ENCODE data around the gene SLFNL1. TPM values are rescaled to one million over a fixed set of nuclear protein-coding genes. Genes with fewer than 3 reads are reported as not detected.

Gene SLFNL1
- total RNA-seq, 1 experiment from 2014 or later, result 0.11 TPM

DNA sequence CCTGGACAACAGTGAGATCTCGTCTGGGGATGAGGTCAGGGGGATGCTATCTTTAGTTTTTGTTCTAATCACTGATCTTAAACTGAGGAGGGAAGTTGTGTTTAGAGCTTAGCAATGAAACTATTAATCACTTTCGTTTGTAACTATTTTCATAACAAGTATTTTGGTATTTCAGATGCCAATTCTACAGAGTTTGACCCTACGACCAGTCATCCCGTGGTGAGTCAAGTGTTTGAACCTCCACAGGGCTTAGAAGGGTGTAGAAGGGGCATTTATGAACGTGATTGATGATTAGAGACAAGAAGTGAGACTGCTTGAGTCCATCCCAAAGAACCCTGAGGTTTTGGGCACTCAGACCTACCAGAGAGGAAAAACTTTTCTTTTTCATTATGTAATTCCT is 15.6 kb downstream of the SLFNL1 start:
- Histone ChIP-seq H3K4me1 (ENCODE audit: insufficient read depth, low read length) (no peaks in the 10 kb centered on the region), H3K14ac (ENCODE audit: insufficient read depth, low read length) (no peak overlapping the region), H2BK5ac (ENCODE audit: insufficient read length, low read length) (no peak overlapping the region), H3K9me3 (ENCODE audit: control insufficient read depth, low read depth, low read length) (no peaks in the 10 kb centered on the region), H2BK12ac (ENCODE audit: insufficient read length, low read depth, low read length) (no peak overlapping the region), H3K9ac (ENCODE audit: extremely low read depth, insufficient read length, low read length) (no peak overlapping the region), H4K91ac (ENCODE audit: insufficient read length, low read depth, low read length) (no peak overlapping the region), H3K4me2 (ENCODE audit: insufficient read depth, insufficient read length, low read length) (no peak overlapping the region), H2BK15ac (ENCODE audit: low read depth, low read length) (no peak overlapping the region), H4K5ac (ENCODE audit: insufficient read length, low read depth, low read length) (no peak overlapping the region), H3K4ac (ENCODE audit: low read depth, low read length) (no peak overlapping the region), H2AK5ac (ENCODE audit: insufficient read length, low read length) (no peak overlapping the region), H2AFZ (ENCODE audit: low read length) (no peak overlapping the region), H3K79me1 (ENCODE audit: insufficient read depth, low read depth, low read length, poor library complexity, severe bottlenecking) (no peaks in the 10 kb centered on the region), H4K8ac (replicated peaks; ENCODE audit: insufficient read length, low read depth, low read length) (no peak overlapping the region), H4K20me1 (ENCODE audit: control insufficient read depth, insufficient read depth, insufficient read length) (no peaks in the 10 kb centered on the region), H3K23me2 (ENCODE audit: insufficient read length, low read depth, low read length, poor library complexity, severe bottlenecking) (no peaks in the 10 kb centered on the region), H3K27ac (ENCODE audit: insufficient read length, low read depth, low read length) (no peak overlapping the region), H2BK20ac (ENCODE audit: low read depth, low read length, poor library complexity, severe bottlenecking) (no peak overlapping the region), H2BK120ac (ENCODE audit: low read depth, low read length, poor library complexity, severe bottlenecking) (no peak overlapping the region), H3T11ph (ENCODE audit: low read length) (no peak overlapping the region), H3K23ac (ENCODE audit: insufficient read length, low read depth, low read length) (no peak overlapping the region), H3K18ac (ENCODE audit: insufficient read length, low read depth, low read length) (no peak overlapping the region), H3K27me3 (ENCODE audit: insufficient read depth, low read length) (no peaks in the 10 kb centered on the region), H3K56ac (ENCODE audit: insufficient read length, low read depth, low read length) (no peak overlapping the region), H3K79me2 (ENCODE audit: insufficient read depth, low read length) (no peaks in the 10 kb centered on the region)
- peak overlapping the region in 1 of 3 experiments; percentile 5; a peak in 1 of 7 replicates for H3K27ac Mint-ChIP-seq
- DNase-seq, result no peak
- H3K9me3 Mint-ChIP-seq, result no peaks in the 10 kb centered on the region
- H3K4me3 Mint-ChIP-seq, result no peak overlapping the region
- H3K36me3 Mint-ChIP-seq (ENCODE audit: insufficient read depth in 1 of 3, low read depth in 3 of 3), result peaks cover 62 to 99% (median 92%) of the 10 kb centered on the region in 3 experiments; a peak in 6 of 7 replicates
- no CpG with 5 or more reads among the region's 5 CpGs for WGBS (ENCODE audit: extremely low coverage, insufficient read length, low lambda C conversion rate)
- H3K27me3 Mint-ChIP-seq (ENCODE audit: low read depth), result no peaks in the 10 kb centered on the region
- TF ChIP-seq, protein P1, sequence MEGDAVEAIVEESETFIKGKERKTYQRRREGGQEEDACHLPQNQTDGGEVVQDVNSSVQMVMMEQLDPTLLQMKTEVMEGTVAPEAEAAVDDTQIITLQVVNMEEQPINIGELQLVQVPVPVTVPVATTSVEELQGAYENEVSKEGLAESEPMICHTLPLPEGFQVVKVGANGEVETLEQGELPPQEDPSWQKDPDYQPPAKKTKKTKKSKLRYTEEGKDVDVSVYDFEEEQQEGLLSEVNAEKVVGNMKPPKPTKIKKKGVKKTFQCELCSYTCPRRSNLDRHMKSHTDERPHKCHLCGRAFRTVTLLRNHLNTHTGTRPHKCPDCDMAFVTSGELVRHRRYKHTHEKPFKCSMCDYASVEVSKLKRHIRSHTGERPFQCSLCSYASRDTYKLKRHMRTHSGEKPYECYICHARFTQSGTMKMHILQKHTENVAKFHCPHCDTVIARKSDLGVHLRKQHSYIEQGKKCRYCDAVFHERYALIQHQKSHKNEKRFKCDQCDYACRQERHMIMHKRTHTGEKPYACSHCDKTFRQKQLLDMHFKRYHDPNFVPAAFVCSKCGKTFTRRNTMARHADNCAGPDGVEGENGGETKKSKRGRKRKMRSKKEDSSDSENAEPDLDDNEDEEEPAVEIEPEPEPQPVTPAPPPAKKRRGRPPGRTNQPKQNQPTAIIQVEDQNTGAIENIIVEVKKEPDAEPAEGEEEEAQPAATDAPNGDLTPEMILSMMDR (conservative IDR thresholded peaks at IDR 0.05), result no peak
- H3K4me1 Mint-ChIP-seq, result no peaks in the 10 kb centered on the region

All from H9 (cell line).